Measurements from ENCODE around the gene CHN2. TPM values are rescaled to one million over a fixed set of nuclear protein-coding genes. Genes with fewer than 3 reads are reported as not detected.
"Not testable (repeated sequence)": the region's sequence is repeated elsewhere in the genome, so short reads cannot be mapped to it uniquely, and the experiment has no call there.

CHN2 gene
- total RNA-seq, 1 experiment from 2014 or later = 3.6 TPM

GRCh38 chr7:29511337-29511736 is 316.8 kb downstream of the CHN2 start:
- no peak for DNase-seq (ENCODE audit: extremely low read depth, low read depth)

- no peak for DNase-seq (ENCODE audit: extremely low read depth, low read depth)
Measured at GRCh38 chr7:29511851-29512250, 317.3 kb downstream of the CHN2 start.

GRCh38 chr7:29516491-29516890 is 321.9 kb downstream of the CHN2 start:
- DNase-seq (ENCODE audit: extremely low read depth, low read depth) = no peak

GRCh38 chr7:29518616-29519015 is 324.0 kb downstream of the CHN2 start:
- no peak for DNase-seq (ENCODE audit: extremely low read depth, low read depth)

- DNase-seq (ENCODE audit: extremely low read depth, low read depth) = no peak
Measured at GRCh38 chr7:29523728-29524127, 329.2 kb downstream of the CHN2 start.

- no peak for DNase-seq (ENCODE audit: extremely low read depth, low read depth)
Measured at GRCh38 chr7:29527505-29528108, 333.0 kb downstream of the CHN2 start.

- DNase-seq (ENCODE audit: extremely low read depth, low read depth) = not testable (repeated sequence)
Measured at GRCh38 chr7:29528526-29528925, 334.0 kb downstream of the CHN2 start.

Other genes starting within 250 kb of the CHN2 start
- gene TRIL, start 236.4 kb upstream of the CHN2 start, total RNA-seq (2014; rRNA removed; shearing (Covaris generic)) = 0.05 and 0.12 TPM in 2 replicates
- gene CPVL, start 48.2 kb upstream of the CHN2 start, total RNA-seq (2014; rRNA removed; shearing (Covaris generic)) = 30.0 and 33.0 TPM in 2 replicates

All from NCI-H460 (cell line).